C4-2B (cell line): ENCODE results near the gene KRTAP4-8.
"Not testable (repeated sequence)": the region's sequence is repeated elsewhere in the genome, so short reads cannot be mapped to it uniquely, and the experiment has no call there.

ENCODE experiments used
- H3K27ac ChIP-seq: fragments of 450-650 bp; 2 replicates; pipeline ENCODE4 v1.5.1; 2017
- ZFX ChIP-seq: fragments of 450-650 bp; IDR thresholded peaks from 2 replicates; pipeline ENCODE4 v1.6.1; 2017
- TF ChIP-seq, protein P1 (sequence below): fragments of 450-650 bp; conservative IDR thresholded peaks from 2 replicates; pipeline ENCODE4 v1.5.1; 2017; ENCODE audit warnings: mild to moderate bottlenecking

KRTAP4-8 gene

DNA sequence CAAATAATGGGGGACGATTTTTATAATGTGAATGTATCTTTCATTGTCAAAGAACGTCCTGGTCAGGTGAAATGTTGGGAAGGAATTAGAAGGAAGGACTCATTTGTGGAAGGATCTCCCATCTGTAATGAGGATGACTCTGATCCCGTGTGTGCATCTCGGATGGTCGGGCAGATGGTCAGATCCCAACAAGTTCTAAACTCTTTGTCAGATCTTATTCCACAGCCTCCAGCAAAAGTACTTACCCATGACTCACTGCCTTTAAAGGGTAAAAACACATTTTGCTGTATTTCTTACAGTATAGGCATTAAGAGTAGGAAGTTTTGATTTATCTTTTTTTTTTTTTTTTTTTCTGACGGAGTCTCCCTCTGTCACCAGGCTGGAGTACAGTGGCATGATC is 539 bp upstream of the KRTAP4-8 start:
- H3K27ac ChIP-seq = no peak overlapping the region
- TF ChIP-seq ZFX = no peak
- TF ChIP-seq, protein P1, sequence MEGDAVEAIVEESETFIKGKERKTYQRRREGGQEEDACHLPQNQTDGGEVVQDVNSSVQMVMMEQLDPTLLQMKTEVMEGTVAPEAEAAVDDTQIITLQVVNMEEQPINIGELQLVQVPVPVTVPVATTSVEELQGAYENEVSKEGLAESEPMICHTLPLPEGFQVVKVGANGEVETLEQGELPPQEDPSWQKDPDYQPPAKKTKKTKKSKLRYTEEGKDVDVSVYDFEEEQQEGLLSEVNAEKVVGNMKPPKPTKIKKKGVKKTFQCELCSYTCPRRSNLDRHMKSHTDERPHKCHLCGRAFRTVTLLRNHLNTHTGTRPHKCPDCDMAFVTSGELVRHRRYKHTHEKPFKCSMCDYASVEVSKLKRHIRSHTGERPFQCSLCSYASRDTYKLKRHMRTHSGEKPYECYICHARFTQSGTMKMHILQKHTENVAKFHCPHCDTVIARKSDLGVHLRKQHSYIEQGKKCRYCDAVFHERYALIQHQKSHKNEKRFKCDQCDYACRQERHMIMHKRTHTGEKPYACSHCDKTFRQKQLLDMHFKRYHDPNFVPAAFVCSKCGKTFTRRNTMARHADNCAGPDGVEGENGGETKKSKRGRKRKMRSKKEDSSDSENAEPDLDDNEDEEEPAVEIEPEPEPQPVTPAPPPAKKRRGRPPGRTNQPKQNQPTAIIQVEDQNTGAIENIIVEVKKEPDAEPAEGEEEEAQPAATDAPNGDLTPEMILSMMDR = no peak

DNA sequence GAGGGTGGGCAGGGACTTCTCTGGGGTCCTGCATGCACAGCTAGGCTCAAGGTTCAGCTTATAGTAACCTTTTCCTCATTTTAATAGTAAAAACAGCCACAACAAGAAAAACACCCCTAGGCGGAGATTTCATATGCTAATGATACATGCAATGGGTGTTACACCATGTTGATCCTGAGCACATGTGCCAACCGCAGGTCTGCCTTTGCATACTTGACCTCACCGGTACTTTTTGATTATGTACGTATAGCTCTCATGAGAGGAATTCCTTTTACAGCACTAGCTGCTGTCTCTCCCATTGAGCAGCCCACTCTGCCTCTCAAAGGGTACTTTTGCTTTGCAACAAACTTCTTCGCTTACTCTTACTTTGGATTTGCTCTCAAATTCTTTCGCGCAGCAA is 1.9 kb downstream of the KRTAP4-8 start:
- no peak overlapping the region for H3K27ac ChIP-seq
- TF ChIP-seq, protein P1 = no peak
- TF ChIP-seq ZFX = no peak

DNA sequence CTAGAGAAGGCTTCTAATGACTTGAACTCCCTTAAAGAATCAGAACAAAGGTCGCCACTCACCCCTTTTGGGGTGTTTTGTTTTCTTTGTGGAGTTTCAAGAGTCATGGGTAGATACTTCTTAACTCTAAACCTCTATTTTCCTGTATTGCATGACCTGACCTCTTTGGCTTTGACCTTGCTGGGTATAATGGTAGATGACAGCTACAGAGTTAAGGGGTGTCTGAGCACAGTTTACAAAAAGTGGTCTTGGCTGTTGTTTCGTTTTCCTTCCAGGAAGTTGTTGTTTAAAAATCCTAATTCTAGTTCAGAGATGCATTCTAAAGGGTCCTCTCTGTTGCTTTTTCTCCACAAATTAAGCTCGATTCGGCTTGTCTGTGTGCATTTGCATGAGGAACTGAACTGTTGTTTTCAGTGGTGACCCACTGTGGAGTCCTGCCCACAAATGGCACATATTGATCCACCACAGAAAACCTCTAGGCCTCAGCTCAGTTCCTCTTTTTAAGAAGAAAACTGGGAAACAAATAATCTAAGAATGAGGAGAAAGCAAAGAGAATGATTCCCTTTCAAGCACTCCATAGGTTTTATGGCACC is 9.1 kb downstream of the KRTAP4-8 start:
- not testable (repeated sequence) for H3K27ac ChIP-seq

DNA sequence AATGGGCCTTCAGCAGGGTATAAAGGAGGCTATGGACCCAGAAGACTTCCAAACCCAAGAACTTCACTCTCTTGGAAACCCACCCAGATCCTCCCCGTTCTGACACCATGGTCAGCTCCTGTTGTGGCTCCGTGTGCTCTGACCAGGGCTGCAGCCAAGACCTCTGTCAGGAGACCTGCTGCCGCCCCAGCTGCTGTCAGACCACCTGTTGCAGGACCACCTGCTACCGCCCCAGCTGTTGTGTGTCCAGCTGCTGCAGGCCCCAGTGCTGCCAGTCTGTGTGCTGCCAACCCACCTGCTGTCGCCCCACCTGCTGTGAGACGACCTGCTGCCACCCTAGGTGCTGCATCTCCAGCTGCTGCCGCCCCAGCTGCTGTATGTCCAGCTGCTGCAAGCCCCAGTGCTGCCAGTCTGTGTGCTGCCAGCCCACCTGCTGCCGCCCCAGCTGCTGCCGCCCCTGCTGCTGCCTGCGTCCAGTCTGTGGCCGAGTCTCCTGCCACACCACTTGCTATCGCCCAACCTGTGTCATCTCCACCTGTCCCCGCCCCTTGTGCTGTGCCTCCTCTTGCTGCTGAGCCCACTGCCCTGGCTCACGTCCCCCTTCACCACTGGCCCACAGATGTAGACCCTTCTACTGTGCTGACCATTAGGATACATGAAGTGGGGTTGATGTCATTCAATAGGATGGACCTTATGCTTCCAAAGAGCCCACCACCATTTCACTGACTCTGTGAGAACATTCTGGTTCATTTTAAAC is 13.7 kb downstream of the KRTAP4-8 start, which contains the start of gene KRTAP4-7:
TSS of gene KRTAP4-7 (plus strand) at position 51 of the 757 bp plus-strand sequence. CDS start at position 108, 57 bp downstream.
- H3K27ac ChIP-seq = not testable (repeated sequence)

DNA sequence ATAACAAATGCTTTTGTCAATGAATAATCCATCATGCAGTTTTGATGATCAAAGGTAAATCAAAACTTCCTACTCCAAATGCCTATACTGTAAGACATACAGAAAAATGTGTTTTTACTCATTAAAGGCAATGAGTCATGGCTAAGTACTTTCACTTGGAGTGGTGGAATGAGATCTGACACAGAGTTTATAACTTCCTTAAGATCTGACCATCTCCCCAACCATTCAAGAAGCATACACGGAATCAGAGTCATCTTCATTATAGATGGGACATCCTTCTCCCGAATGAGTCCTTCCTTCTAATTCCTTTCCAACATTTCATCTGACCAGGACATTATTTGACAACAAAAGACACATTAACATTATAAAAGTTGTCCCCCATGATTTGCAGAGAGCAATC is 14.5 kb downstream of the KRTAP4-8 start:
- H3K27ac ChIP-seq = not testable (repeated sequence)

DNA sequence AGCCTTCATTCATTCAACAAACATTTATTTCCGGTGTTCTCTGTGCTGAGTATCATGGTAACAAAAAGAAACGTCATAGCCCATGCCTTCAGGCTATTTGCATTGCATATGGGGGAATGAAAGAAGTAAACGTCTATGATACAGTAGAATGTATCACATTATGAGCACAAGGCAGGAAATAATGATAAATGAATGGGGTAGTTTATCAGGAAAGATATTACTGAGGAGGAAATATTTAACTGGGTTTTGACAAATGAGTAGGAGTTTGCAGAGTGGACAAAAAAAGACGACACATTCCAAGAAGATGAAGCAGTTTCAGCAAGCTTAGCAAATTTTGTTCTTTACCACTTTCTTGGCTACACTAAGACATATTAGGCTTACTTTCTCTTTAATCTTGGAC is 15.3 kb downstream of the KRTAP4-8 start:
- no peak overlapping the region for H3K27ac ChIP-seq
- TF ChIP-seq ZFX = no peak
- TF ChIP-seq, protein P1 = no peak

DNA sequence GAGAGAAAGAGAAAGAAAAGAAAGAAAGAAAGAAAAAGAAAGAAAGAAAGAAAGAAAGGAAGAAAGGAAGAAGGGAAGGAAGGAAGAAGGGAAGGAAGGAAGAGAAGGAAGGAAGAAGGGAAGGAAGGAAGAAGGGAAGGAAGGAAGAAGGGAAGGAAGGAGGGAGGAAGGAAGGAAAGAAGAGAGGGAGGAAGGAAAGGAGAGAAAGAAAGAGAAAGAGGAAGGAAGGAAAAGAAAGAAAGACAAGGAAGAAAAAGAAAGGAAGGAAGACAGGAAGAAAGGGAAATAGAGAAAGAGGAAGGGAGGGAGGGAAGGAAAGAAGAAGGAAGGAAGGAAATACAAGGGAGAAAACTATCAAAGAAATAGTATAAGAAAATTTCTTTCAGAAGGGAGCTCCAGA is 21.2 kb downstream of the KRTAP4-8 start:
- H3K27ac ChIP-seq = no peak overlapping the region
- TF ChIP-seq, protein P1 = no peak
- TF ChIP-seq ZFX = no peak

DNA sequence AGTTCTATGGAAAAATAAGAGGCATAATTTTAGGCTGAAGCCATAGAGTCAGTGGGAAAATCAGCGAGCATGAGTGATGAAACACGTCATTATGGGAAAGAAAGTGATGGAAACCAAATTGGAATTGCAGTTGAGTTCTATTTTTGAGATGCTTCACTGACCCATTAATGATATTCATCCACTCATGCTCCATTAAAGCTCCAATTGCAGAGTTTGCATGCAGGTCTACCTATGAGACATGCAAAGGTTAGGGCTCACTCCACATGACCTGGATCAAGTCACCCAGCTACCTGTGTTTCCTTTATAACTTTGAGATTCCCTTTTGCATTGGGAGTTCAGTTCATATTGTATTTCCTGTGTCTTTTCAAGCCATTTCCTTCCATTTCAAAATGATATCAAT is 24.3 kb downstream of the KRTAP4-8 start:
- H3K27ac ChIP-seq = no peak overlapping the region
- TF ChIP-seq, protein P1 = no peak
- no peak for TF ChIP-seq ZFX

DNA sequence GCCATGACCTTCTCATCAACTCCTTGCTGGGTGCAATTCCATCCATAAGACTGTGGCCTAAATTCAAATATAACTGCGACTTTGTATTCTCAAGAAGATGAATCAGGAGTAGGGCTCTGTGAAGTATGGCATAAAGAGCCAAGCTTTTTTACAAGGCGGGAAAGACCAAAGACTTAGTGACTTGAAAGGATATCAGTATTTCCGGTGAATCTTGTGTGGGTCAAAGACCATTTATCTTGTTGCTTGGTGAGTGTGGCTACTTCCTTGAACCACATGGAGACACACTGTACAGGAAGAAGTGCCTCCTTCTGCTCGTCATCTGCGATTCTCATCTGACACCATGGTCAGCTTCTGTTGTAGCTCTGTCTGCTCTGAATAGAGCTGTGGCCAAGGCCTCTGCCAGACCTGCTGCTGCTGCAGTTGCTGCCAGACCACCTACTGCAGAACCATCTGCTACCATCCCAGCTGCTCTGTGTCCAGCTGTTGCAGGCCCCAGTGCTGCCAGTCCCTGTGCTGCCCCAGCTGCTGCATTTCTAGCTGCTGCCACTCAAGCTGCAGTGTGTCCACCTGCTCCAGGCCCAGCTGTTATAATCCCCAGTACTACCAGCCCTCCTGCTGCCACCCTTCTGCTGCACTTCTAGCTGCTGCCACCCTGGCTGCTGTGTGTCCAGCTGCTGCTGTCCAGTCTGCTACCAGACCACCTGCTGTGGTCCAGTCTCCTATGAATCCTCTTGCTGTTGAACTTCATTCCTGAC is 26.2 kb downstream of the KRTAP4-8 start:
- TF ChIP-seq, protein P1 = no peak
- no peak for TF ChIP-seq ZFX
- H3K27ac ChIP-seq = no peak overlapping the region
